ENCODE measurements around the gene PTPRE.

Gene PTPRE

DNA sequence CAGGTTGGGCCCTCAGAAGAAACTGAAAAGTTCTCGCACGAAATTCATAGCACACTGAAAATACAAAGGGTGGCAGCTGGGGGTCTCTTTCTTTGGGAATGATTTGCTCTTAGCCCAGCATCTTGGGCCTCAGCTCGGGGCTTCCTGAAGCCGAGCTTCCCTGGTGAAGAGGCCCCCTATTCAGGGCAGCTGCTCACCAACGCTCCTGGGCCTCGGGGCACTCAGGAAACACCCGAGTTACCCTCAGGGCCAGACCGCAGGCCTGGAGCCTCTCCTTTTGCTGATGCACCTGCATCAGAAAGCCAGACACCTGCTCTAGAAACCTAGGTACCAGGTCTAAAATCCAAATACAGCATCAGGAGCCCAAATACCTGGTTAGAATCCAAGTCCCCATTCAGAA, 85.5 kb downstream of the PTPRE start:
- no peak for DNase-seq (ENCODE audit: low read depth)
- TF ChIP-seq CTCF (conservative IDR thresholded peaks at IDR 0.05; ENCODE audit: low read depth, low read length): no peak
- no peak overlapping the region for H3K4me3 ChIP-seq (ENCODE audit: low read length)

DNA sequence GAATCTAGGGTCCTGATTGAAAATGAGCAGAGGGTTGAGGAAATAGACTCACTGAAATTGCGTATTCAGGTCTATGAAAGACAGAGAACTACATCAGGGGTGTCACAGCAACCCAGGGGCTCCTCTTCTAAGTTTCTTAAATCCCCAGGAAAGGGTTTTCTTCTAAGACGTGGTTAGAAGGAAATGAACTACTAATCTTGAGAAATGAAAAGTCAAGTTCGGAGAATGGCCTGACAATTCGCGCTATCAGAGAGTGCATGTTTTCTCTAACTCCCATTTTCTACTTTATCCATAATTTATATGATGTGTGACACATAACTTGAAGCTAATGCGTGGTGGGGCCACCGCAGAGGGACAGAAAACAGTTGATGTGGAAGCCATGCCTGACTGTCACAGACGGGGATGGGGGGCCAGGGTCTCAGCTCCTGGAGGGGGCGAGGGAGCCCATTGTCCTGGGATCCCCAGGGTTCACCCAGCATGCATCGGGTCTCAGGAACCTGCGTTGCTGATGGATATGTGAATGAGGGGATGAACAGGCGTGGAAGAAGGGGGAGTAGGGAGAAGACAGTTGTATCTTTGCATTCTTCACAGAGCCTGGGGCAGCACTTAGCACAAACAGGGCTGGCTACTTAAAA, 86.3 kb downstream of the PTPRE start:
- H3K4me3 ChIP-seq (ENCODE audit: low read length): no peak overlapping the region
- no peak for TF ChIP-seq CTCF (conservative IDR thresholded peaks at IDR 0.05; ENCODE audit: low read depth, low read length)
- no peak for DNase-seq (ENCODE audit: low read depth)

DNA sequence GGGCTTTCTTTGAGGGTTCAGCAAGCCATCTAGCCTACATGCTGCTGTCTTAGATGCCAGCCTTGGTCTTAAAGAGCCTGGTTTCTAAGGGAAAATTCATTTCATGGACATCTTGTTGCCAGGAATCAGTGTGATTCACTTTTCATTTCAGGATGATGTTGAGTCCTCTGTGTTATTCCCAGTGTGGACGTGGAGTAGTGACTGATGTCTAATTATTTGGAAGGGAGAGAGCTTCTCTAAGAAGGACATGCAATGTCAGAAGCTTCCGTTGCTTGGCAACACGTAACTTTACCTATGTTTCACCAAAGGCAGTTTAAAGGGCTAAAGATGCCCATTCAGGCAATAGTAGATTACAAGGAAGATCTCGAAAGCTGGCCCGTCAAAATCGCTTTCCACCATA, 89.0 kb downstream of the PTPRE start:
- TF ChIP-seq CTCF (conservative IDR thresholded peaks at IDR 0.05; ENCODE audit: low read depth, low read length): no peak
- H3K4me3 ChIP-seq (ENCODE audit: low read length): no peak overlapping the region
- DNase-seq (ENCODE audit: low read depth): no peak

DNA sequence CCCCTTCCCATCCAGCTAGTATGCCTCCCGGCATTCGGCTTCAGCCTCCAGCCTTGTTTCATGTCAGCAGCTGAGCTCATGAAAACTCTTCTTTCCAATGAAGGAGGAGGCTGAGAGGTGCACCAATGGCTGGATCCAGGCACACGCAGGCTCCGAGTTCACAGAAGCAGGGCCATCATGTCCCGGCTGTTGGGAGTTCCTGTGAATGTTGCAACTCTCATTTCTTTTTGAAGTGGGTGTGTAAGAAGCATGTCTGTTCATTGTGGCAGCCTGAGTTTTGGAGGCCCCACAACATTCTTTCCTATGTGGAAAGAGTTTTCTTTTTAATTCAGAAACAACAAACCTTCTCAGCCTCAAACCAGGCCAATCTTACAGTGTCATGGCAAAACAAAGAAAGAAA, 89.7 kb downstream of the PTPRE start:
- TF ChIP-seq CTCF (conservative IDR thresholded peaks at IDR 0.05; ENCODE audit: low read depth, low read length): no peak
- H3K4me3 ChIP-seq (ENCODE audit: low read length): no peak overlapping the region
- no peak for DNase-seq (ENCODE audit: low read depth)

DNA sequence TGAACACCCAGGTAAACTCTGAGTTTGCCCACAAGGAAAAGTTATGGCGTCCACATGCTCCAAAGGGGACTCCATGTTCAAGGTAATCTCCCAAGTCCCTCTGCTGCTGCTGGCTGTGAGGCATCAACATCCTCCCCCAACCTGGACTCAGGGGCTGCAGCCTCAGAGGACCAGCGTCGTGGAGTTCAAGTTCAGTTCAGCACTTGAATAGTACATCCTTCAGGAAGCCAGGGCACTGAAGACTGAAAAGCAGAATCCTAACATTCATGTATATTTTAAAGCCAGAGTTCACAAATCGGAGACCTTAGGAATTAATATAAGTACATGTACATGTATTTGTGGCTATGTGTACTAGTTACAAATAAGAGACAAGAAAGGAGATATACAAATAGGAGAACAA, 90.4 kb downstream of the PTPRE start:
- no peak for DNase-seq (ENCODE audit: low read depth)
- TF ChIP-seq CTCF (conservative IDR thresholded peaks at IDR 0.05; ENCODE audit: low read depth, low read length): no peak
- H3K4me3 ChIP-seq (ENCODE audit: low read length): no peak overlapping the region

GRCh38 chr10:127997937-127998336, 91.0 kb downstream of the PTPRE start:
- no peak for DNase-seq (ENCODE audit: low read depth)
- TF ChIP-seq CTCF (conservative IDR thresholded peaks at IDR 0.05; ENCODE audit: low read depth, low read length): no peak
- H3K4me3 ChIP-seq (ENCODE audit: low read length): no peak overlapping the region

DNA sequence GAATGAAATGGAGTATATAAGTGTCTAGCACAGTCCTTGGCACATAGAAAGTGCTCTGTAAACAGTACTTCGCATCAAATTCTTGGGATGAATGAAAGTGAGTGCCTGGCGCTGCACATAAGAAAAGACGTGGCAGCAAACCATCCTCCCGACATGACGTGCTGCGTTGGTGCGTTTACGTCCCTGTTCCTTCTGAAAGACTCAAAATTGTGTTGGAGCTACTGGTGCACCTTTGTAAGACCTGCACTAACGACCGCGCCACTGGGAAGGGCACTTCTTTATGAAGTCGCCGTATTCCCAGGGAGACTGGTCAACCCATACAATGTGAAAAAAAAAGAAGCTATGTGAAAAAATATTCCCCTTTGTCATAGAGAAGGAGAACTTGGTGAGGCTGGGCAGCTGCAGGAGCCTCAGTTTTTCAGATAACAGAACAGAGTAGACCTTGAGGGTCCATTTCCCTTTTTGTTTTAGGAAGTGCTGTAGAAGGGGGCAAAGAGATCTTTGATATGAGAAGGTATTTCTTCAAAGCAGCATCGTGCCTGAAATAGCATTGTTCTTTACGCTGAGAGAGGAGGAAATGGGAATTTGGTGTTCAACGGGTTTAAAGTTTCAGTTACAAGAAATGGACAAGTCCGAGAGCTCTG, 91.7 kb downstream of the PTPRE start:
- TF ChIP-seq CTCF (conservative IDR thresholded peaks at IDR 0.05; ENCODE audit: low read depth, low read length): no peak
- no peak for DNase-seq (ENCODE audit: low read depth)

More for the DNA sequence above, 91.7 kb downstream of the PTPRE start:
- H3K4me3 ChIP-seq (ENCODE audit: low read length): no peak overlapping the region

All from retinal pigment epithelial cell (primary cell).